ENCODE results near the gene AQP5.
A peak's percentile ranks its signal among the peaks of the same experiment; 100 is the strongest.

AQP5 gene

DNA sequence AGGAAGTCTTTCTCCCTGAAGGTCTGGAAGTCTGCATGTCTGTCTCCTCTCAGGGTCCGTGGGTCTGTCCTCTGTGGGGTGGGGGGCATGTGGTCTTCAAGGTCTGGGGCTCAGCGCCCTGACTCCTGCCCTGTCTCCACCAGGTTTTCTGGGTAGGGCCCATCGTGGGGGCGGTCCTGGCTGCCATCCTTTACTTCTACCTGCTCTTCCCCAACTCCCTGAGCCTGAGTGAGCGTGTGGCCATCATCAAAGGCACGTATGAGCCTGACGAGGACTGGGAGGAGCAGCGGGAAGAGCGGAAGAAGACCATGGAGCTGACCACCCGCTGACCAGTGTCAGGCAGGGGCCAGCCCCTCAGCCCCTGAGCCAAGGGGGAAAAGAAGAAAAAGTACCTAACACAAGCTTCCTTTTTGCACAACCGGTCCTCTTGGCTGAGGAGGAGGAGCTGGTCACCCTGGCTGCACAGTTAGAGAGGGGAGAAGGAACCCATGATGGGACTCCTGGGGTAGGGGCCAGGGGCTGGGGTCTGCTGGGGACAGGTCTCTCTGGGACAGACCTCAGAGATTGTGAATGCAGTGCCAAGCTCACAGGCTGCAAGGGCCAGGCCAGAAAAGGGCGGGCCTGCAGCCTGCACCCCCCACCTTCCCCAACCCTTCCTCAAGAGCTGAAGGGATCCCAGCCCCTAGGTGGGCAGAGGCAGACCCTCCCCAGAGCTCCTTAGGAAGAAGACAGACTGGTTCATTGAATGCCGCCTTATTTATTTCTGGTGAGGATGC, 3.4 kb downstream of the AQP5 start:
- DNase-seq (ENCODE audit: low read depth): no peak

DNA sequence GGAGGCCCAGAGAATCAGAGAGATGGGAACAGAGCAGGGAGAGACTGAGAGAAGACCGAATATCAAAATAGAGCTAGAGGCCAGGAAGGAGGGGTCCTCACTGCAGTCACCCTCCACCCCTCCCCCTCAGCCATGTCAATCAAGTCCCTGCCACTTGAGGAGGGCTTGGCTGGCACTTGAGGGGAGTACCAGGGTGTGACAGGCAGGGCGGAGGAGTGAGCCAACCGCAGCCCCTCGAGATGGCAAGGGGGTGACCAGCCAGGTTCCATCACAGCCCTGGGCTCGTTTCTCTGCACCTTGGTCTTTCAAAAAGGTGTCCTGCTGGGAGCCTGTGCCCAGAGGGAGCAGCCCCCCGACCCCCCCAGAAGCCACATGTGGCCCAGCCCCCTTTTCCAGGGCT, 4.2 kb downstream of the AQP5 start:
- no peak for DNase-seq (ENCODE audit: low read depth)

DNA sequence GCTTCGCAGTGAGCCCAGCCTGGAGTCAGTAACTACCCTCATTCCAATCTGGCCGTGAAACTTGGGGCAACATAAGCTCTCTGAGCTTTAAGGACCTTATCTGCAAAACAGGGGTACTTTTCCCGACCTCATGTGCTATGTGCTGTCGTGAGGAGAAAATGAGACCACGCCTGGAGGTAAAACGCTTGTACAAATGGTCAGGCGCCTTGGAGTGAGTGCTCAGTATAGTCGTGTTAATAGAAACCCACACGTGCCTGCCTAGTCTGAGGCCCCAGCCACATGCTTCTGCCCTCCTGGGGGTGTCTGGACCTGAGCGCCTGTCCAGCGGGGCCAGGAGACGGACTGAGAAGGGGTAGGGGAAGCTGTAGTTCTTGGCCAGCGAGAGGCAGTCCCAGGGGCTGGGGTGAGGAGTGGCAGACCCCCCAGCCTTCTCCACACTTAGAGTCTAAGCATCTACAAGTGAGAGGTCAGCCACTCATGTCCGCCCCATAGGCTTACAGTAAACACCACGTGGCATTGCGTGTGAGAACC, 4.9 kb downstream of the AQP5 start:
- DNase-seq (ENCODE audit: low read depth): no peak

DNA sequence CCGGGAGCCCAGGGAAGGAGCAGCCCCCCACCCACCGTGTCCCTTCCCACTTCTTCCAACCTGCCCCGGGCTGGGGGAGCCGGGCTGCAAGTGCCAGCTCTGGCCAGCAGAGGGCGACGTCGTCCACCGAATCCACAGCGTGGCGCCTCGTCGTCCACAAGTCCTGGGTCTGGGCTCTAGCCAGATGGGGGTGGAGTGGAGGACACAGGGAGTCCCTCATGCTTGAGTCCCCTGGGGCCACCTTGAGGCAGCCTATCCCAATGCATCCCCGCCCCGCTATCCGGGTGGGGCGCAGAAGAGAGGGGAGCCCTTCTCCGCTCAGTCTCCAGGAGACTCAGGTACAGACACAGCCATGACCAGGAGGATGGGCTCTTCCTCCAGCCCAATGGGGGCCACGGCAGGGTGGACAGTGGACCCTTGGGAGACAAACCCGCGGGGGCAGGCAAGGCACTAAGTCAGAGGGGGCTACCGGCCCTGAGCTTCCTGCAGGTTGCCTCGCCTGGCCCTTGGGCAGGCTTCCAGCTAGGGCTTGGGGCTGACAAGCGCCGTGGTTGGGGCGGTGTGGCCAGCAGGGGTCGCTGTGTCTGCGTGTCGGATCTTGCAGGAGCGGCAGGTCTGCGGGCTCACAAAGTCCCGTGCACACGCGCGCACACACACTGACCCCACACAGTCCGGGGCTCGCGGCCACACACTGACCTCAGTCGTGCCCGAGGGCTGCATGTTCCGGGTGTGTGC, 5.5 kb downstream of the AQP5 start:
- peak; percentile 56 for DNase-seq (ENCODE audit: low read depth)

DNA sequence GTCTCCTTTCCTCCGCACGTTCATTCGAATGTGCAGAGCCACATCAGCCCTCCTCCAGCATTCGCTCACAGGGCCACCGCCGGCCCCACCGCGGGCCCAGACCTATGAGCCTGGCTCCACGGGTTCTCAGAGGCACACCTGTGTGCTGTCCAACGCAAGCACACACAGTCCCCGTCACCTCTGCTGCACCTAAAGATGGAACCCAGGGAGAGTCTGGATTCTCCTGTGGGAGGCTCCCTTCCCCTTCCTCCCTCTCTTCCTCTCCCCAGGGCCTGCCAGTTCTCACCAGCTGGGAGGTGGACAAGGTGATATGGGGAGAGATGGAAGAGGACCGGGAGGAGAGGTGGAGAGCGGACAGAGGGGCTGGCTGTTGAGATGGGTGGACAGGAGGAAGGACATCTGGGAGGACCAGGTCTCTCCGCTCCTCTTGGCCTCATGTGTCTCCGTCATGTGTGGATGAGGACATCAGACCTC, 6.1 kb downstream of the AQP5 start:
- no peak for DNase-seq (ENCODE audit: low read depth)

DNA sequence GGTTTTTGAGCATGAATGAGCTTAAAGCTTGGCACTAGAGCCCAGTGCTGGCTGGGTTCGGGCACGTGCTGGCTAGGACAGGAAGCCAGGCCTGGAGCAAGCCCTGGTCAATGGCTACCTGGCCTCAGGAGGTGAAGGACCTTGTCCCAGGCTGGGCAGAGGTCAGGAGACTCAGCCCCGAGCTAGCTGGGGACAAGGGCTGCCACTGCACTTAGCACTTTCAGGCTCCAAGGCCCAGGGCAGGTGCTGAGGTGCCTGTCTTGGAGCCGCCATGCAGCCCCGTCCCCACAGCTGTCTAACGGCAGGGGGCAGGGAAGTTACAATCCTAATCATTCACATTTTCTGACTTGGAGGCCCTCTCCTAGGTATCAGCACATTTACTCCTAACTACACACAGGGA, 6.8 kb downstream of the AQP5 start:
- no peak for DNase-seq (ENCODE audit: low read depth)

DNA sequence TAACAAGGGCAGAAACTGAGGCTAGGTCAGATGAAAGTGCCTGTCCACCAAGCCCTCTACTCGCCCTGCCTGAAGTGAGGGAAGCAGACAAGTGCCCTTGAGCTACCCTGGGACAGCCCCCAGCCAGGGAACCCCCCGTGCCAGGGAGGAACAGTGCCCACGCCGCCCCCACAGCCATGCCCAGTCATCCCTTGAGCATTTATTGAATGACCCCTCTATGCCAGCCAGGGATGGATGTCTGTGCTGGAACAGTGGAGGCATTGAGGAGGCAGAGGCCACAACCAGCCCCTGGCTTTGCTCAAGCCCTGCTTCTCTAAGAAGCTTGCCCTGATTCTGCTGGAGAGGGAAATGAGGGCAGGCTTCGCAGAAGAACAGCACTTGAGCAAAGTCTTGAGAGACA, 7.4 kb downstream of the AQP5 start:
- no peak for DNase-seq (ENCODE audit: low read depth)

DNA sequence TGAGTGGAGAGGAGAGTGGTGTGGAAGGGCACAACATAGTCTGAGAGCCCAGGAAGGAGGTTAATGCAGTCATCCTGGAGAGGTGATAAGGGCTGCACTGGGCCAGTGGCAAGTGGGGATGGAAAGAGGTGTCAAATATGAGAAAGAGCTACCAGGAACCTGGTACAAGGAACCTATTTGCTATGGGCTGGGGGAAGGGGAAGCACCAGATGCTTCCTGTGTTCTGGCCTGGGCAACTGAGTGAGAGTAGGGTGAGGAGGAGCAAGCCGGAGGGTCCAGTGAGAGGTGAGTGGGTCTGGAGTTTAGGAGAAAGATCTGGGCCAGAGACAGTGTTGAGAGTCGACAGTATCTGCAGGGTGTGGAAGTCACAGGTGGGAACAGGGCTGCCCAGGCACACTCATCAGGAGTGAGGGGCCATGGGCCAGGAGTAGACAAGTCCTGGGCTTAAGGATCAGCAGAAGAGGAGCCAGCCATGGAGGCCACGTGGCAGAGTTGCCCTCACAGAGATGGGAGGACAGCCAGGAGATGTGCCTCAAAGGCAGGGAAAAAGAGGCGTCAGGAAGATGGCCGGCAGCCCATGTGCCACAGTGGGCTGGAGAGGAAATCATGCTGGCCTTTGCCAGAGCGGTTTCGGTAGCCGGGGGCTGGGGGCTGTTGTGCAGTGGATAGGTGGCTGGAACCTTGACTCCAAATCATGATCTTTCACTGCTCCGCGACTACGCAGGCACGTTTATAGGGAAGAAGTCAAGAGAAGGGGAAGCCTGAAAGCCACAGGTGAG, 8.2 kb downstream of the AQP5 start:
- DNase-seq (ENCODE audit: low read depth): no peak

DNA sequence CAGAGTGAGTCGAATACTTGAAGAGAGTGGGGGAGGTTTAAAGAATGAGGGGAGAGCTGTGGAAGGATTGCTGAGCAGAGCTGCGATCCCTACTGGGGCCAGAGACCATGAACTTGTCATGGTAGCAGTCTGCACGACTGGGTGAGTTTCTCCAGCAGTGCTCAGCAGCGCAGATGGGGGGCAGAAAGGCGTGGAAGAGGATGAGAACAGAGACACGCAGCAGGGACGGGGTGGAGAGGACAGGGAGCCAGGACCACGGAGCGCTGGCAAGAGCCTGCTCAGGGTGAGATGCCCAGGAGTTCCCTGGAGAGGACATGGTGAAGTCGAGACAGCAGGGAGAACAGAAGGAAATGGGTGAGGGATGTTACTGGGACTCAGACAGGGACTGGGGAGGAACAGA, 9.0 kb downstream of the AQP5 start:
- no peak for DNase-seq (ENCODE audit: low read depth)

DNA sequence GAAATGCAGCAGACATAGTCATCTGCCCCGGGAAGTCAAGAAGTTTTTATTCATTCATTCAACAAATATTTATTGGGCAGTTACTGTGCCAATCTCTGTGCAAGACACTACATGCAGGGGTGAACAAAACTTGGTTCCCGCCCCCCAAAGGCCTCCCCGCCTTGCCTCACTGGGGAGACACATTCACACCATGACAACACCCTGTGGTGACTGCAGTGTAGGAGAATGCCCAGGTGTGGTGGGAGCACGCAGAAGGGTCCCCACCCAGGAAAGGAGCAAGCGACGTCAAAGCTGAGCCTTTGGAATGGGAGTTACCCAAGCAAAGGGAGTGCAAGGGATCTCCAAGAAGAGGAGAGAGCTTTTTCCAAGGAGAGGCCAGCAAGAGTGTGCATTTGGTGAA, 9.5 kb downstream of the AQP5 start:
- no peak for DNase-seq (ENCODE audit: low read depth)

DNA sequence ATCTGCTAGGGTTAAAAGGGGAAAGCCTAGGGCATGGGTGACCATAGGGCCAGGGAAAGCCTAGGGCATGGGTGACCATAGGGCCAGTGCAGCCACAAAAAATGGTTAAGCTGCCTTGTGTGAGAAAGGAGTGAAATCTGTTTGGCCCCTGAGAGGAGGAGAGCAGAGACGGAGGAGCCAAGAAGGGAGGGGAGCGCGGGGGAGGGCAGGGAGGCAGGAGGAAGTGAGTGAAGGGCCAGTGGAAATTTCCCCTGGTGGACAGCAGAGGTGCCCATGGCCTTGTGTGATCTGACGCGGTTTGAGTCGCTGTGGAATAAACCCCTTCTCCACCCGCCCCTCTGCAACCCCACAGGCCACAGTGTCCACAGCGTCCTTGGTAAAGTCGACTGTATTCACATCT, 10.5 kb downstream of the AQP5 start:
- DNase-seq (ENCODE audit: low read depth): no peak

DNA sequence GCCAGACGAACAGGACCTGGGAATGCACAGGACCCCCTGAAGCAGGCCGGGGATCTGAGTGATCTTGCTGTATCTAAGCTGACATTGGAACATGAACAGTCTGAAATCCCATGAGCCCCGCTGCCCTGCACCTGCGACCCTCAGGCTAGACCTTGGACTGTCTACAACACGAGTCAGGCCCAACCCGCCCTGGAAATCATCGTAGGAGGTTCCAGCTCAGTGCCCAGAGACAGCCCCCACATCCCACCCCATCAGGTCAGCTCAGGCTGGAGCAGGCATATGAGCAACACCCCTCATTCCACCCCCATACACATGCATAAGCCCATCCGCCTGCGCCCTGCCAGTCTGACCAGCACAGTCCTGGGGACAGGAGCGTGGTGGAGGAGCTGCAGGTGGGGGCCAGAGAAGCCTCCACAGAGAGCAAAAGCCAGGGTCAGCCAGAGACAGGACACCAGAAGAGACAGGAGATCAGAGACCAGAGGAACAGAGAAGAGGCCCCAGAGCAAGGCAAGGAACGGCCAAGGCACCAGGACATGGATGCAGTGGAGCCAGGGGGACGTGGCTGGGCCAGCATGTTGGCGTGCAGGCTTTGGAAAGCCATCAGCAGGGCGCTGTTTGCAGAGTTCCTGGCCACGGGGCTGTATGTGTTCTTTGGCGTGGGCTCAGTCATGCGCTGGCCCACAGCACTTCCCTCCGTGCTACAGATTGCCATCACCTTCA, 11.1 kb downstream of the AQP5 start, which contains the start of gene AQP6:
Gene AQP6 (plus strand): TSS at position 307 of the 720 bp plus-strand sequence. CDS start 227 bp downstream, at position 534.
- no peak for DNase-seq (ENCODE audit: low read depth)

DNA sequence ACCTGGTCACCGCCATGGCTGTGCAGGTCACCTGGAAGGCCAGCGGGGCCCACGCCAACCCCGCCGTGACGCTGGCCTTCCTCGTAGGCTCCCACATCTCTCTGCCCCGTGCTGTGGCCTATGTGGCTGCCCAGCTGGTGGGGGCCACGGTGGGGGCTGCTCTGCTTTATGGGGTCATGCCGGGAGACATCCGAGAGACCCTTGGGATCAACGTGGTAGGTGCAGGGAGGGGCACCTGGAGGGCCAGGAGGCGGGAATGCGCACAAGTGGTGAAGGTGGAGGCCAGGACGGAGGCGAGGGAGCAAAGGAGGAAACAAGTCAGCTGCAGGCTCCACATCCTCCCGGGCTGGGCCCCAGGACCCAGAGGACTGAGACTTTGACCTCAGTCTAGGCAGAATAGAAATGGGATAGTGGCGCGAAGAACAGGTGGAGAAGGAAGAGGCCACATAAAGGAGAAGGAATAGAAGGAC, 11.7 kb downstream of the AQP5 start:
- no peak for DNase-seq (ENCODE audit: low read depth)

DNA sequence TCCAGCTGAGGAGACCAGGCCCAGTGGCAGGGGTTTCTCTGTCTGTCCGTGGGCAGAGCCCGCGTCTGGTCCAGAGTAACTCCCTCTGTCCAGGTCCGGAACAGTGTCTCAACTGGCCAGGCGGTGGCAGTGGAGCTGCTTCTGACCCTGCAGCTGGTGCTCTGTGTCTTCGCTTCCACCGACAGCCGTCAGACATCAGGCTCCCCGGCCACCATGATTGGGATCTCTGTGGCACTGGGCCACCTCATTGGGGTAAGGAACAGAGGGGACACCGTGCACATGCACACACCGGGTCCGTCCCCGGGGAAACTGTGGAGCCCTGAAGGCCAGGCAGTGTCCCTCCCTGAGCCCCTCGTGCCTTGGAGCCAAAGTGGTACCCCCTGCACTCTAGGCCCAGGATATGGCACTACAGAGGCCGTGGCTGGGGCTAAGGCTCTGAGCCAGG, 12.6 kb downstream of the AQP5 start:
- DNase-seq (ENCODE audit: low read depth): peak; percentile 41

DNA sequence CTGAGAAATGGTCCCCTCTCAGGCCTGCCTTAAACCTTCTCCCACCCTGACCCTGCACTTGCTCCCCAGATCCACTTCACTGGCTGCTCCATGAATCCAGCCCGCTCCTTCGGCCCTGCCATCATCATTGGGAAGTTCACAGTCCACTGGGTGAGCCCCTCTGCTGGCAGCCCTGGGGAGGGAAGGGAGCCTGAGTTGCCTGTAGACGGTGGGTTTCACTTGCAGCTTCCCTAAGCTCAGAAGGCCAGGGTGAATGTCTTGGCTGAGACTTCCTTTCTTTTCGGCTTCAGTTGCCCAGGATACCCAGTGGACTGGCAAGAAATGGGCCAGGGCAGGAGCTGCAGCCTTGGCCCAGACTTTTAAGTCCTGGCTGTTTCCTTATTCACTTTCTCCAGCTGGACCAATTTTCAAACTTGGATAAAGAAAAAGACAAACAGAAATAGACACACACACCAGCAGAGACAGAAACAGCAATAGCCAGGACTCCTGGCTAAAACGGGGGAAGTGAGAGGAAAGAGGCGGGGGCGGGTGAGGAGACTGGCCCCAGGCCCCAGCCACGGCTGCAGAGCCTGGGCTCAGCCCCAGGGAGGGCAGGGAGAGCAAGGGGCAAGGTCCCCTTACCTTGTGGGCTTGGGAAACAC, 13.1 kb downstream of the AQP5 start:
- no peak for DNase-seq (ENCODE audit: low read depth)

DNA sequence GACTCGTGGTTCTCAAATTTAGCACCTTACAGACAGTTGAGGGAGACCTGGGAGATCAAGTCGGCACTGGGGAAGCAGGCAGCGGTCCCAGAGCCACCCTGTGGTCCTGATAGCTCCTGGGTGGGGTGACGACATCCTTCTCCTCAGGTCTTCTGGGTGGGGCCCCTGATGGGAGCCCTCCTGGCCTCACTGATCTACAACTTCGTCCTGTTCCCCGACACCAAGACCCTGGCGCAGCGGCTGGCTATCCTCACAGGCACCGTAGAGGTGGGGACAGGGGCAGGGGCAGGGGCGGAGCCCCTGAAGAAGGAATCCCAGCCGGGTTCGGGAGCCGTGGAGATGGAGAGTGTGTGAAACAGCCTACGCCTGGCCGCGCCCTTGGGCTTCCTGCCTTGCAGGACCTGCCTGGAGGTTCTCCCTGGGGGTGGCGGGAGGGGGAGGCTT, 13.7 kb downstream of the AQP5 start:
- no peak for DNase-seq (ENCODE audit: low read depth)

DNA sequence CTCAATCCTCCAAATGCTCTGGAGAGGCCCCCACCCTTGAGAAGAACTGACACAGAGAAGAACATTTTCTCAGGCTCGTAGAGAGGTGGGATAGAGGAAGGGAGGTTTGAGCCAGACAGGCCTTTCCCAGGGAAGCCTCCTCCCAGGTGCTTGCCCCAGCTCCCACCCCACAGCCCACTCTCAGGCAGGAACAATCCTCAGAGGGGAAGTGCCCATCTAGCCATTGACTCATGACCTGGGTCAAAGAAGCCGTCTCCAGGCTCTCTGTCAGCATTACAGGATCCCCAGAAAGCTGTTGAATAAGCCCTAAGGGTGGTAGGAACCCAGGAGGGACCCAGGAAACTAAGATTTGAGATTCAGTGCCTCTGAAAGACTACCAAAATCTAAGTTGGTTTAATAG, 14.9 kb downstream of the AQP5 start:
- DNase-seq (ENCODE audit: low read depth): no peak

DNA sequence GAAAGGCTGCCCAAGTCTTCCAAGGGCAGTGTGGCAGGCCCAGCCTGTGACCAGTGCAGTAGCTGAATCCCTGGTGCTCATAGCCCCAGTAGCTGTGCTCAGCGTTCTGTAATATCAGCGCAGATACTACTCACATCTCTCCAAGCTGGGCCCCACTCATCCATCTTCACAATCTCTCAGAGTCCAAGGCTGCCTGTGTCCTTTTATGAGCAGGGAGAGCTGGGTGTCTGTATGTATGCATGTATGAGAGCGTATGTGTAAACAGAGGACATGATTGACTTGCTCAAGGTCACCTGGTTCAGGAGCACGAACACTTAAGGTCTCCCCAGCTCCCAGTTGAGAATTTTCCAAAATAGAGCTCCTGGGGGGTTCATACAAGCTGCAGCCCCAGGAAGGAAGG, 16.5 kb downstream of the AQP5 start:
- no peak for DNase-seq (ENCODE audit: low read depth)

DNA sequence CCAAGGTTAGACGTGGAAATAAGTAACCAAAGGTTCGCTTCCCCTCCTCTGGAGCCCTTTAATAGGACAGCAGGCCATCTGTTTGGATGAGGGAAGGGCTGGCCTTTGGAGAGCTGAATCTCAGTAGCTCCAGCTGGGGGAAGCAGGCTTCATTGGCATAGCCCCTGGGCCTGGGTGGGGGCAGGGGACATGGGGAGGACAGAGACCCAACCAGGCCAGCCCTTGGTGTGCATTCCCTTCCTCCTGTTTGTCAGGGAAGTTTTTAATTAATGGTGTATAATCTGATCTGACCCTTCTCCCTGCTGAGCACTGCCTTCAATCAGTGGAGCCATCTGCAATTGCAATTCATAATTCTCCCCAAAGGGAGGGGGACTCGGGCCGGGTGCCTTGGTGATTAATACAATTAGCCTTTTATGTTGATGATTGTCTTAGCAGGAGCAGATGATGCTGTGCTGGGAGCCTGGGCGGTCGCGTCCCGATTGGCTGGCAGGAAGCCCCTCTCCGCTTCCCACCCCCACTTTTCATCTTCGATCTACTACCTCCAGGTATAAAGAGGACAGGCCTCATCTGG, 17.4 kb downstream of the AQP5 start:
- no peak for DNase-seq (ENCODE audit: low read depth)

DNA sequence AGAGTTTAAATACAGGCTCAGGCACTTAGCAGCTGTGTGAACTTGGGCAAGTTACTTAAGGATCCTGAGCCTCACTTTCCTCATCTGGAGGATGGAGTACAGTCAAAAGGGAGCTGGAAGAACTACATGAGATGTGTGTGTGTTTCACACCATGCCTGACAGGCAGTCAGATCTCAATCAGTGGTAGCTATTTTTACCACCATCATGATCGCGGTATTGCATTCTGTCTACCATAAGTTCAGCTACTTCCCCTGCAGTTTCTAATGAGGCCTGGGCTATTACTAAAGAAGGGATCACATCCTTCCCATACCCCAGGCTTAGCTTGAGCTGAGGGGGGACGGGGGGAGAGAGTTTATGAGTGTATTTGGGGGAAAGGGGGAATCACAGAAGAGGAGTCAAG, 18.1 kb downstream of the AQP5 start:
- DNase-seq (ENCODE audit: low read depth): no peak

All from GM04504 (cell line).